GM23338 (cell line): ENCODE results near the gene MIPEP.

Experiments
- EZH2 ChIP-seq: fragments of 200-600 bp; sonication (generic); IDR thresholded peaks from one replicate; pipeline ENCODE4 v1.8.0; 2017; ENCODE audit warnings: antibody characterized with exemption, mild to moderate bottlenecking, low read depth; ENCODE audit not compliant: unreplicated experiment
- JUNB ChIP-seq: IDR thresholded peaks from one replicate; pipeline ENCODE4 v1.6.1; 2016; ENCODE audit warnings: antibody characterized with exemption; ENCODE audit not compliant: unreplicated experiment
- TF ChIP-seq, protein P1 (sequence below), 2 experiments: fragments of 200-600 bp in 1 of 2; sonication (generic) in 1 of 2; conservative IDR thresholded peaks; 2 replicates each; pipeline versions ENCODE4 v1.5.1 to v1.6.1; 2016 to 2017; ENCODE audit warnings: antibody characterized with exemption in 2 of 2, low read depth in 2 of 2, mild to moderate bottlenecking in 2 of 2, moderate library complexity in 1 of 2

DNA sequence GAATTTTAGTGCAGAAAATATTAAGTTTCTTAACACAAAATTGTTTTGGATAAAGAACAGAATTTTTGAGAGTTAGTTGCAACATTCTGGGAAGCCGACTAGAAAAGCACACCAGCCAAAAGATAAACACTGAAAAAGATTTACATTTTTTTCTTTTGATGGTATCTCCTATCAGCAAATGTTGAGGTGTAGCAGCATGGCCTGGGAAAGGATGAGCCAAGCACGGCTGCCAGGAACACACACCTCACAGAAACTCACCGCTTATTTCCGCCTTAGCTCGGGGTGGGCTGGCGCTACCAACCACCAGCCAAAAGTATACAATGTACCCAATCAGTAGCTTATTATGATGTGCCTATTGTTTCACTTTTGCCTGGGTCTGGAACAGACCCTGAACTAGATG is 134.7 kb downstream of the MIPEP start:
- TF ChIP-seq JUNB (no peak), EZH2 (no peak)
- TF ChIP-seq, protein P1, sequence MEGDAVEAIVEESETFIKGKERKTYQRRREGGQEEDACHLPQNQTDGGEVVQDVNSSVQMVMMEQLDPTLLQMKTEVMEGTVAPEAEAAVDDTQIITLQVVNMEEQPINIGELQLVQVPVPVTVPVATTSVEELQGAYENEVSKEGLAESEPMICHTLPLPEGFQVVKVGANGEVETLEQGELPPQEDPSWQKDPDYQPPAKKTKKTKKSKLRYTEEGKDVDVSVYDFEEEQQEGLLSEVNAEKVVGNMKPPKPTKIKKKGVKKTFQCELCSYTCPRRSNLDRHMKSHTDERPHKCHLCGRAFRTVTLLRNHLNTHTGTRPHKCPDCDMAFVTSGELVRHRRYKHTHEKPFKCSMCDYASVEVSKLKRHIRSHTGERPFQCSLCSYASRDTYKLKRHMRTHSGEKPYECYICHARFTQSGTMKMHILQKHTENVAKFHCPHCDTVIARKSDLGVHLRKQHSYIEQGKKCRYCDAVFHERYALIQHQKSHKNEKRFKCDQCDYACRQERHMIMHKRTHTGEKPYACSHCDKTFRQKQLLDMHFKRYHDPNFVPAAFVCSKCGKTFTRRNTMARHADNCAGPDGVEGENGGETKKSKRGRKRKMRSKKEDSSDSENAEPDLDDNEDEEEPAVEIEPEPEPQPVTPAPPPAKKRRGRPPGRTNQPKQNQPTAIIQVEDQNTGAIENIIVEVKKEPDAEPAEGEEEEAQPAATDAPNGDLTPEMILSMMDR (conservative IDR thresholded peaks at IDR 0.05; ENCODE audit: low read depth in 2 of 2), result no peak
